GM23248 (cell line): Measurements from ENCODE around the gene SPA17.

Source experiments
- EZH2 ChIP-seq: fragments of 200-600 bp; sonication (generic); IDR thresholded peaks from 2 replicates; pipeline ENCODE4 v1.6.1; 2018; ENCODE audit warnings: antibody characterized with exemption, mild to moderate bottlenecking; ENCODE audit not compliant: insufficient read depth, poor library complexity, severe bottlenecking
- EZH2phosphoT487 ChIP-seq: fragments of 200-600 bp; sonication (generic); IDR thresholded peaks from 2 replicates; pipeline ENCODE4 v1.6.1; 2018; ENCODE audit warnings: antibody characterized with exemption, moderate library complexity, mild to moderate bottlenecking, low read depth; ENCODE audit not compliant: insufficient read depth

GRCh38 chr11:124638500-124638899, 35.2 kb upstream of the SPA17 start:
- TF ChIP-seq EZH2 (no peak), EZH2phosphoT487 (no peak)
